Fibroblast of peridontal ligament (primary cell): ENCODE data around the gene LIPH.
A peak's percentile ranks its signal among the peaks of the same experiment; 100 is the strongest.
"Not testable (repeated sequence)": the region's sequence is repeated elsewhere in the genome, so short reads cannot be mapped to it uniquely, and the experiment has no call there.

Experiments used
- DNase-seq: peaks from one replicate; pipeline ENCODE4 v3.0.0-alpha.2; 2010; ENCODE audit errors: extremely low read depth

Gene LIPH

DNA sequence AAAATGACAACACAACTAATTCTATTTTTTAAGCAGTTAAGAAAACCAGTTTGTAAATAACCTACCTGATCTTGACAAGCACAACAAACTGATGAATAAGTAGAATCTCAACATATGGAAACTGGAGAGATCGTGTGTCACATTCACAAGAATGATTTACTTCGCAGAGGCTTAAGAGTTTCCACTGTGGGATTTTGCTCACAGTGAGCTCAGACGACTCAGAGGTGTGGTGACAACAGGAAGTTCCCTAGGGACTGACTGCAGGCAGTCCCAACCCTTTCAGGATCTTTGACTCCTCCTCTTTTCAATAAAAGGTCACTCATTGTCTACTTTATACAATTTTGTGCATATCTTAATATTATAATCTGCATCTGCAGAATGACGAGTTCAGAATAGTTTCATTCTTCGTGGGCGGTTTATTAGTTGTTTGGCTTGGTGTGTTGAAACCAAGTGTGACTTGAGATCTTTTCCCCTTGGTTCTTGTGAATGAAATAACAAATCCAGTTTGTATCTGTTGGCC is at the start of gene LIPH:
Gene LIPH (minus strand): TSS at position 231 of the 520 bp plus-strand sequence. CDS start 117 bp downstream, at position 114.
- DNase-seq, result no peak

DNA sequence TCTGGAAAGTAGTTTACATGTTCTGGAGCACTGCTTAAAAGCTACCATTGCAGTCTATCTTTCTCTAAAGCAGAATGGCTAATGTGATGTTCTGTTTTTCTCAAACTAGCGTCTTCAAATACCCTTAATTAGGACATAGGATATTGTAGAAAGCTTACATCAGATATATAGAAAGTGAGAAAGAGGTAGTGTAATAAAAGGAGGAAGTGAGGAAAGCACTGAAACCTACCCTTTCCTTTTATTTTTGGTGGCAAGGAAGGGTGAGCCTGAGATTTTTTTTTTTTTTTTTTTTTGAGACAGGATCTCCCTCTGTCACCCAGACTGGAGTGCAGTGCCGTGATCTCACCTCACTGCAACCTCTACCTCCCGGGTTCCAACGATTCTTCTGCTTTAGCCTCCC is 43.1 kb upstream of the LIPH start:
- no peak for DNase-seq

DNA sequence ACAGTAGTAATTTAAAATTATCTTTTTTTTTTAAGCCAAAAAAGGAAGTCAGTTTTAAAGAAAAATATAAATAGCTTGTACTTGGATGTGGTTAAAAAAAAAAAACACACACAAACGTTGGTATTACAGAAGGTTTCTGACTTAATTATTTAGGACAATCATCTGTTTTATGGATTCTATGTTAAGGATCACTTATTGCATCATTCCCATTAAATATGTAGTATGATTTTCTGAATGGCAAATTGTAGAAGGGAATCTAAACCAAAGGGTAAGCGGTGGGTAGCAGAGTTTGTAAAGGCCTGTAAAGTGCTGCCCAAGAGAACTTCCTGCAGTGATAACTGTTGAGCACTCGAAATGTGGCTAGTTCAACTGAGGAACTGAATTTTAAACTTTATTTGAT is 41.7 kb upstream of the LIPH start:
- DNase-seq, result no peak

DNA sequence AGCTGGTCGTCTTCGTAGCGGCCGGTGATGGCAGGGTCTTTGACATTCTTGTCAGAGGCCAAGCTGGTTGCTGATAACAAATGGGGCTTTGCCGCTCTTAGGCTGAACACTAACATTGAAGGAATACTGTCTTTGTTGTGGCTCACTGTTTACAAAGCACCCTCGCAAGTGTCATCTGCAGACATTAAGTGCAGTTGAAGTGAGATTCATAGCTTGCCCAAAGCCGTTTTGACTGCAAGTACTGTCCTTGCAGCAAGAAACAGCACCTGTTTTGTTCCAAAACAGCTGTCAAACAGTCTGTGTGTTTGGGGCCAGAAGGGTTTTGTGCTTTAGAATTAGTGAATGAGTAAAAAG is 34.3 kb upstream of the LIPH start:
- DNase-seq, result no peak

DNA sequence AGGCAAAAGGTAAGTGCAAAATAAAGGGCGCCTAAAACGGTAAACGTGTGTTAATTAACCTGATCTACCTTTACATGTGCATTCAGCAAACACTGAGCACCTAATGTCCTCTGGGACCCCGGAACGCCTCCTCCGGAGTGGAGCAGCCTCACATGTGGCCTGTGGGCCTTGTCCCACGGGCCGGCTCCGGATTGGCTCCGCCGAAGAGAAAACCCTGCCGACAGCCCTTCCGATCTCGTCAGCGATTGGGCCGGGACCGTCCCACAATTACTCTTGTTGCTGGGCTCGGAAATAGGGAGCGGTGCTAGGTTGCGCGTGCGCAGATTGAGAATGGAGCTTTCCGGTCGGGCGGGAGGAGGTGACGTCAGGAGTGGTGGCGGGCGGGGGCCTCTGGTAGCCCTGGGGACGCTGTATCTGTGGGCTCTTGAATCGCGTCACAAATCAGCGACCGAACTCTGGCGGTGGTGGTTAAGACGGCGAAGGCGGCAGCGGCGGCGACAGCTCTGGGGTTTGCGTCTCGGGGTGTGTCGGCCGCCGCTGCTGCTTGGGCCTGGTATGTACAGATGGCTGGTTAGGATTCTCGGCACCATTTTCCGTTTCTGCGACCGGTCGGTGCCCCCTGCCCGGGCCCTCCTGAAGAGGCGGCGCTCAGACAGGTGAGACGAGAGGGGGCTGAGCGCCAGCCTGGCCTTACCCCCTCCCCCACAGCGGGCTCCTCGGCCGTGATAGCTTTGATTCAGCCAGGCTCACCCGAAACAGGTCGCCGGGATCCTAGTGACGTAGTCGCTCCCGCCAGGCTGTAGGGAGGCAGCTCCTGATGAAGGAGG is 33.7 kb upstream of the LIPH start, which contains the start of gene SENP2:
Gene SENP2 (plus strand): TSS at position 437 of the 827 bp plus-strand sequence. CDS start 119 bp downstream, at position 556.
- DNase-seq, result peak; percentile 99

DNA sequence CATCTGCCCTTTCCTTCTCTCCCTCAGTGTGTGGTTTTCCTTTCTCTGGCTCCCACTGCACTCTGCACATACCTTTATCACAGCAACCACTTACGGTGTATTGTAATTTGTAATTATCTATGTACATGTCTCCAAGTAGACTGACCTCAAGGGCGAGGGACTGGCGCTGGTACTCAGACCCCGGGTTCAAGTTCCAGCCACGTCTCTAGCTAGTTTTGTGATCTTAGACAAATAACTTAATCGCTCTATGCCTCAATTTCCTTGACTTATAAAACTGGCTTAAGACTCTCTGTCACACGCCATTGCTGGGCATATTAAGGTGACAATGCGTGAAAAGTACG is 33.1 kb upstream of the LIPH start:
- DNase-seq, result no peak

DNA sequence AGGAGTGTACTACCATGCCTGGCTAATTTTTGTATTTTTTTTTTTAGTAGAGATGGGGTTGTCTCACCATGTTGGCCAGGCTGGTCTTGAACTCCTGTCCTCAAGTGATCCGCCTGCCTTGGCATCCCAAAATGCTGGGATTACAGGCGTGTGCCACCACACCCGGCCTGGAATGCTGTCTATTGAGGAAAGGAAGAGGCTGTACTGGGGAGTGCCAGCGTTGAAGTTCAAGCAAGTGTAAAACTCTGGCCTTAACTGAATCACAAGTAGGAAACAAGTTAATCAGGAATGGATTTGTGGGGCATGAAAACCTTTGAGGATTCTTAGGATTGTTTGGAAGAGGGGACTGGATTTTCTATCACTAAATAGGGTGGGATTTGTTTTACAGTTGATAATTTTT is 32.3 kb upstream of the LIPH start:
- DNase-seq, result no peak

DNA sequence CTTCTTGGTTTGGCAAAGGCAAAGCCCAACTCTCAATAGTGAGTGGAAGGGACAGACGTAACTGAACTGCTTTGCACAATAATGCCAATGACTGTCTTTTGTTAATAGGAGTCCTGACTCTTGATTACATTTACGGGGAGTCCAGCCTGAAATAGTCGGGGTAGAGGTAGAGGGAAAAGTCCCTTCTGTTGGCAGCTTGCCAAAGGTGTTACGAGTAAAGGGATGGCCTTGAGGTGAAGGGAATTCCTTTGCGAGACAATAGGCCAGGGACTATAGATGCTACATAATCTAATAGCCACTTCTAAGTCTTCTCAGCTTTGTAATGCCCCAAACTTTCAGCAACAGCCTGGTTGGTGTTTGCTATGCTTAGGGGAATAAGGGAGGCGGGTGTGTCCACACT is 31.5 kb upstream of the LIPH start:
- no peak for DNase-seq

DNA sequence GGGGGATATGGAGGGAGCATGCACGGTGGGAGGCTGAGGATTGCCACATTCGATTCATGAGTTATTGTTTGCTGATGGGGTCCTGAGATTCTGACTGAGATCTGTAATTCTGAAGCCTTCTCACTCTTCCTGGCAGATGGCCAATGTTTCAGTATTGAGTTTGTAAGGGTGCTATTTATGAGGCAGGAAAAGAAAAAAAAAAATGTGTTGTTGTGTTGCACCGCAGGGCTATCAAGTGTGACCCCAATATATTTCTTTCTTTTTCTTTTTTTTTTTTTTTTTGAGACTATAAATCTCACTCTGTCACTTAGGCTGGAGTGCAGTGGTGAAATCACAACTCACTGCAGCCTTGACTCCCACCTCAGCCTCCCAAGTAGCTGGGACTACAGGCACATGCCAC is 30.5 kb upstream of the LIPH start:
- no peak for DNase-seq

DNA sequence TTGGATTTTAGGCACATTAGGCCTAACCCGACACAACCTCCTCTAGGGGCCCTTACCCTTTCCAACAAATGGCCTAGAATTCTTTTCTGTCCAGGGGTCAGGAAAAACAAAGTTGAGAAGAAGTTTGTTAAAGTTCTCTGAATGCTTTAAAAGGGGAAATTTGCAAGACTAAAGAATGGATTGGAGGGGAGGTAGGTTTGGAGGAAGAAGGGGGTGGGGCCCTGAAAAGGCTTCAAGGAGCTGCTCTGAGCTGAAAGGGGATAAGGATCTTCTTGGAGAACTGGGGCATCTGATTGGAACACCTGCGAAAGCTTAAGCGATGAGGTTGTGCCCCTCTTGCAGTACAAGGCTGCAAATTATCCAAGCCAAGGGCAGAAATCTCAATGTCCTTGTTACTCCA is 29.8 kb upstream of the LIPH start:
- no peak for DNase-seq

DNA sequence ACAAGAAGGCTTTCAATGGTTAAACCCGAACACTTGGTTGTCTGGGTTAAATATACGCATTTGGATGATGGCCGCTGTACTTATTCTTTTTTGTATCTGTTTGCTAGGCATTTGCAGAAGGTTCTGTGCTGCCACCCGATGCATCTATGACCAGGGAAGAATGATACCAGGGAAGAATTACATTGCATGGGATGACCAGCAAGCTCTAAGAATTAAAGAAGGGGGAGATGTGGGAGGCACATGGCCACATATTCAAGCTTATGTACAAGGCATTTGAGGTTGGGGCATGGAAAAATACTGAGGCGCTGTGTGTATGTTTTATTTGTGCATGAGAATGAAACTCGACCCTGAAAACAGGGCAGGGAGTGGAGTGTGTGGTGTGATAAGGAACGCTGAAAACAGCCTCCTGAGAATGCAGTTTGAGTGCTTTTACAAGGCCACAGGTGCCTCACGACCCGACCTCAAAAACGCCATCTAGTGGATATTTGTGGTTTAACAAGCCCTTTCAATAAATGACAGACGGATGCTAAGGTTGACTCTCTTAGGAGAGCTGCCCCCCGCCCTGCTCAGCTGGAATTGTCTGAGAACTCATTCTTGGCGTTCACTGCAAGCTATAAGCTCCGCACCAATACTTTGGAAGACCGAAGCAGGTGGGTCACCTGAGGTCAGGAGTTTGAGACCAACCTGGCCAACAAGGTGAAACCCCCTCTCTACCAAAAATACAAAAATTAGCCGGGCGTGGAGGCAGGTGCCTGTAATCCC is 22.9 kb upstream of the LIPH start:
- DNase-seq, result peak; percentile 52

DNA sequence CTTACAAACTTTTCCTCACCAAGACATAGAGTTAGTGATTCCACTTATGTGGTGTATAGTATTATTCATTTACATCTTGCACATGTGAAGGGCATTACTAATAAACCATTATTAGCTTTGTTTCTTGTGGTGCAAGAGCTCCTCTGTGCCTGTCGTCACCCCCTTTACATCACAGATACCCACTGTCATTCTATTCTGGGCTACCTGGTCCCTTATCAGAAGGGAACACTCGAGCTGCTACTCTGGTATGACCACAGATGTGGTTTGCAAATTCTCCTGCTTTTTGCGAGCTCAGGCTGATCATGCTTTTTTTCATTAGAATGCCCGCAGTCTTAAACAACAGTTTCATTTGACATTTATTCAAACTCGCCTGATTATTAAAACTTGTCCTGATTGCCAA is 19.8 kb upstream of the LIPH start:
- DNase-seq, result no peak

DNA sequence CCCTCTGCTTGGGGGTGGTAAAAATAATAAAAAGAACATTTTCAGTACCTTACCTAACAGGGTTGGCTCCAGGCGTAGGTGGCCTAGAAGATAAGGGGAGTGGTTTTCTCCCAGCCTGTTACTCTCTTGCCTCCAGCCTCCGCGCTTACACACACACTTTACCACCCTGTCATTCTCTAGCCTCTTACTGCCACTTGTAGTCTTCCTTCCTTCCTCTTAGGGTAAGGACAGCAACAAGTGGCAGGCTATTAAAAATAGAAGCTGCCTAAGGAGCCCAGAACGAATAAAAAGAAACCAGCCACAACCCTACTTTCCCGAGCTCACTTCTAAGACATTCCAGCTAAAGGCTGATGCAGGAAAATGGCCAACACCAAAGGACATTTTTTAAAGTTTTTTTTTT is 9.6 kb upstream of the LIPH start:
- DNase-seq, result no peak

DNA sequence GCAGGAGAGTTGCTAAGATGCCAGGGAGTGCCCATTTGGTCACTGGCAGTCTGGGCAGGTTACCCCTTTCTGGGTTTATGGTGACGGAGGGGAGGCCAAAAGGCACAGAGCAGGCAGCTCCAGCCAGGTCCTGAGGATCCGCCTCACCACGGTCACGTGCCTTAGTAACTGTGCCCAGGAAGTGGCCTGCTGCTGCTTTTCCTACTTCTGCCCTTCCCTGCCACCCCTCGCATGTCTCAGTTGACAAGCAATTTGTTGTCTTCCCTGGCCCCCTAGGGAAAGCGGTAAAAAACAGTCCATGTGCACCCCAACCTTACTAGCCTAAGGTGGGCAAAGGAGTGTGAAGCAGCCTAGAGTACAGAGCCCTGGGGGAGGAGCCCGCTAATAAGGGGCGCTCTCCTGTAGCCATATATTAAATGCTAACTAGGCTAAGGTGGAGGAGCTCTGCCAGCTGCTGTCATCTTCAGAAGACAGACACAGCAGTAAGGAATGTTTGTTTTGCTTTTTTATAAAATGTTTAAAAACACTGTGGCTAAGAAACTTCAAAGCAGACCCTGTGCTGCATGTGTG is 9.1 kb upstream of the LIPH start:
- DNase-seq, result no peak

DNA sequence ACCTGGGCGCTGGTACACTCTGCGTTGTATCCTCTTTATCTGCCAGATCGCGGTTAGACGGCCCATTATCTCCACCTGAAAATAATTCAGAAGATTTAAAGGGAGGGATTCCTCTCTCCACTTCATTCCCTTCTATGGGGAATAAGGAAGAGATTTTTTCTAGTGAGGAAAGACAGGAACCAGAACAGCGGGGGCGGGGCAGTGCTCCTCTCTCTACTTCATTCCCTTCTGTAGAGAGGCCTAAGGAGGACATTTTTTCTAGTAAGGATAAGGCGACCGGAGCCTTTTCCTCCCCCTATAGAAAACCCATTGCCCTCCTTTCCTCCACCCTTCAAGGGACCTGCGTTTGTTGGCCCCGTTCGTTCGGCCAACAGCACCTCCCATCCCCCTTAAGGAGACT is 8.3 kb upstream of the LIPH start:
- no peak for DNase-seq

DNA sequence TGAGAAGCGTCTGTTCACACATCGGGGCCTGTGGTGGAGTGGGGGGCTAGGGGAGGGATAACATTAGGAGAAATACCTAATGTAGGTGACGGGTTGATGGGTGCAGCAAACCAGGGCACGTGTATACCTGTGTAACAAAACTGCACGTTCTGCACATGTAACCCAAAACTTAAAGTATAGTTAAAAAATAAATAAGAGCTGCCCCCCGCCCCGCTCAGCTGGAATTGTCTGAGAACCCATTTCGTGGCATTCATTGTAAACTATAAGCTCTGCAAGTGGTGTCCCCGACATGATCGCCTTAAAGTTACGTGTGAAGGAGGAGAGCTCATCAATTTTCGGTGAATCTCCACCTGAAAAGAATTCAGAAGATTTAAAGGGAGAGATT is 7.3 kb upstream of the LIPH start:
- no peak for DNase-seq

DNA sequence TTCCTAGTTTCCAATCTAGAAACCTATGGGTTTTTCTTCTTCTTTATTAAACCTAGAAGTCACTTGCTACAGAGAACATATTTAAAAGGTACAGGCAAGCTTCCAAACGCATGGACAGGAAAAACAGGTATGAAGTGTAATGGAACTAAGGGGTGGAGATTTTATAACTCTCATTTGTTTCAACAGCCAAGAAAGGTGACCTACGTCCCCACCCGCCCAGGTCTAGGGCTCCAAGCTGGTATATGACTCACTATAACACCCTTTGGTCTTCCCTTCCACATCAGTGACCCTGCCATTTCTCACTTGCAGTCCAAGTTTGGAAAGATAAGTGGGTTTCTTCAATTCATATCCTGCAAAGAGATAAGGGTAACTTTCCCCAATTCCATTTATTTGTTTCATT is 6.0 kb upstream of the LIPH start:
- DNase-seq, result no peak

DNA sequence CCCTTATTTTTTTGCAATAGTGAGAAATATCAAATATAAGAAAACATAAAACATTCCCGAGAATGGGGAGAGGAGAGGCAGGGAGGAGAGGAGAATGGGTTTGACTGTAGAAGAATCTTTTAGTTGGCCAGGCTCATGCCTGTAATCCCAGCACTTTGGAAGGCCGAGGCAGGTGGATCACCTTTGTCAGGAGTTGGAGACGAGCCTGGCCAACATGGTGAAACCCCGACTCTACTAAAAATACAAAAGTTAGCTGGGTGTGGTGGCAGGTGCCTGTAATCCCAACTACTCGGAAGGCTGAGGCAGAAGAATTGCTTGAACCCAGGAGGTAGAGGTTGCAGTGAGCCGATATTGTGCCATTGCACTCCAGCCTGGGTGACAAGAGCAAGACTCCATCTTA is 4.3 kb upstream of the LIPH start:
- not testable (repeated sequence) for DNase-seq

DNA sequence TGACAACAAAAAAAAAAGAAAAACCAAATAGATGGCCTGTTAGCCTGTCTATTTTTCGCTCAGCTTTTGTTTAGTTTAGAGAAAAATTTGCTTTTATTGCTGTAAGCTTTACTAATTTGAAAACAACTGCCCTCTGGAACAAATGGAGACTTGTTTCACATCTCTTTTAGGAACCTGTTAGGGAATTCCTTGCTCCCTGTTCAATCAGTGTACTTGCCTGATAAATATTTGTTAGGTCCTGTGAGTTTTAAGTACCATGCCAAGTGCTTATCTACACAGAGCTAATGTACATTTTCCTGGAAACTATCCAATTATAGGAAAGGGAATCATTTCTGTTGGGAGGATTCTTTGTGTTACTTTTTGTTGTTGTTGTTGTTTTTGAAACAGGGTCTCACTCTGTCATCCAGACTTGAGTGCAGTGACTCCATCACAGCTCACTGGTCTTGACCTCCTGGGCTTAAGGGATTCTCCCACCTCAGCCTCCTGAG is 3.5 kb upstream of the LIPH start:
- DNase-seq, result no peak

DNA sequence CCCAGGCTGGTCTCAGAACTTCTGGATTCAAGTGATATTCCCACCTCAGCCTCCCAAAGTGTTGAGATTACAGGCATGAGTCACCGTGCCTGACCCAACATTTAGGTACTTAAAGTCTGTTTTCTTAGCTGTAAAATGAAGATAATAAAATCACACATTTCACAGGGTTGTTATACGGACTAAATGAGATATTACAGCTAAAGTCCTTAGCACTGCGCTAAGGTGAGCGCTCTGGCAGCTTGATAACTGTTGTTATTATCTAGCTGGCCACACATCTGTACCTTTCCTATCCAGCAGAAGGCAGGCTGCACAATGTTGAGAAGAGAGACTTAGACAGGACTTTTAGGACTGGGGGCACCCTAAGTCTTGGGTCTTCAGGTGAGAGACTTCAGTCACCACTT is 2.7 kb upstream of the LIPH start:
- DNase-seq, result no peak

DNA sequence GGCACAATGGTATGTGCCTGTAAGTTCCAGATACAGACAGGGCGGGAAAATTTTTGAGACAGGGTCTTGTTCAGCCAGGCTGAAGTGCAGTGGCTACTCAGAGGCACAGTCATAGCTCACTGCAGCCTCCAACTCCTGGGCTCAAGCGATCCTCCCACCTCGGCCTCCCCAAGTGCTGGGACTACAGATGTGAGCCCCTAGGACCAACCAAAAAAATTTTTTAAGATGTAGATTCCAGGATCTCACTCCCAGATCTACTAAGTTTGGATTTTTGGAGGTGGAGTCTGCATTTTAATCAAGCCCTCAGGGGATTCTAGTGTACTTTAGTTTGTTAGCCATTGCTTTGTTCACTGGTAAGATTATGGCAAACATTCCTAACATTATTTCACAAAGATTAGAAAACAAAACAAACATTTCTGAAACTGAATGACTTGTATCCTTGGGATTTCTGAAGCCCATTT is 2.7 kb downstream of the LIPH start:
- peak; percentile 36 for DNase-seq

DNA sequence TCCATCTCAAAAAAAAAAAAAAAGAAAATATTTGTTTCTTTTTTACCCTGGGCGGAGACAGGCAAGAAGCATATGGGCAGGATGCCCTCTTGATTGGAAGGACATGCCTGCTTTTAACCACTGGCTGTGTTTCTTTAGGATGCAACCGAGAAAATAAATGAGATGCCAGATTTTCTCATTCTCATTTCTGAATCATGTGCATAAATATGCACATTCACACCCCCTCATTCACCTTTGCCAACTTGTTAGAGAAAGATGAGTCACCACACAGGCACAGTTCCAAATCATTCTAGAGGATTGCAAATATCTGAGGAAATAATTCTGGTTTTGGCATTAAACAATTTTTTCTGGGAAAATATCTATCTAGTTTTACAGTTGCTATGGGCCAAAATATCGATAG is 3.3 kb downstream of the LIPH start:
- peak; percentile 98 for DNase-seq

DNA sequence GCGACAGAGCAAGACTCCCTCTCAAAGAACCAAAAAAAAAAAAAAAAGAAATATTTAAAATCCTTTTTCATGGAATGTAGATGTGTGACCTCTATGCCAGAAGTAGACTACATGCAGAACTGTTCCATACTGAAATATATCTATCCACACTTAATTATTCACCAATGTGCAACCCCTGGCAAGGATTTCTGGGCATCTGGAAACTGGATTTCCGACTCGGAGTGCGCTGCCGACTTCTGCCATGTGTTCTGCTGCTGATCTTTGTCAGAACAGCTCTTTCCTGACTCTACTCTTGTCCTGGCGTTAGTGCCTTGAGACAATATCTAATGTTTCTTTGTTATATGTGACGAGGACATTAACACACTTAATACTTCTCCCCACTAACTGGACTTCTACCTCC is 11.7 kb downstream of the LIPH start:
- no peak for DNase-seq
